EL (cell line): ENCODE data around the gene KLHL11.
A peak's percentile ranks its signal among the peaks of the same experiment; 100 is the strongest.

ENCODE experiments used
- DNase-seq: peaks from one replicate; pipeline ENCODE4 v3.0.0-alpha.2; 2016

The KLHL11 gene, protein sequence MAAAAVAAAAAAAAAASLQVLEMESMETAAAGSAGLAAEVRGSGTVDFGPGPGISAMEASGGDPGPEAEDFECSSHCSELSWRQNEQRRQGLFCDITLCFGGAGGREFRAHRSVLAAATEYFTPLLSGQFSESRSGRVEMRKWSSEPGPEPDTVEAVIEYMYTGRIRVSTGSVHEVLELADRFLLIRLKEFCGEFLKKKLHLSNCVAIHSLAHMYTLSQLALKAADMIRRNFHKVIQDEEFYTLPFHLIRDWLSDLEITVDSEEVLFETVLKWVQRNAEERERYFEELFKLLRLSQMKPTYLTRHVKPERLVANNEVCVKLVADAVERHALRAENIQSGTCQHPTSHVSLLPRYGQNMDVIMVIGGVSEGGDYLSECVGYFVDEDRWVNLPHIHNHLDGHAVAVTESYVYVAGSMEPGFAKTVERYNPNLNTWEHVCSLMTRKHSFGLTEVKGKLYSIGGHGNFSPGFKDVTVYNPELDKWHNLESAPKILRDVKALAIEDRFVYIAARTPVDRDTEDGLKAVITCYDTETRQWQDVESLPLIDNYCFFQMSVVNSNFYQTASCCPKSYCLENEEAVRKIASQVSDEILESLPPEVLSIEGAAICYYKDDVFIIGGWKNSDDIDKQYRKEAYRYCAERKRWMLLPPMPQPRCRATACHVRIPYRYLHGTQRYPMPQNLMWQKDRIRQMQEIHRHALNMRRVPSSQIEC

GRCh38 chr17:41864836-41865595, at the start of gene KLHL11:
TSS of gene KLHL11 (minus strand) at chr17:41865423. CDS start at chr17:41865370, 53 bp downstream.
- DNase-seq = peak; percentile 91

GRCh38 chr17:41915020-41915419, 49.8 kb upstream of the KLHL11 start:
- no peak for DNase-seq

DNA sequence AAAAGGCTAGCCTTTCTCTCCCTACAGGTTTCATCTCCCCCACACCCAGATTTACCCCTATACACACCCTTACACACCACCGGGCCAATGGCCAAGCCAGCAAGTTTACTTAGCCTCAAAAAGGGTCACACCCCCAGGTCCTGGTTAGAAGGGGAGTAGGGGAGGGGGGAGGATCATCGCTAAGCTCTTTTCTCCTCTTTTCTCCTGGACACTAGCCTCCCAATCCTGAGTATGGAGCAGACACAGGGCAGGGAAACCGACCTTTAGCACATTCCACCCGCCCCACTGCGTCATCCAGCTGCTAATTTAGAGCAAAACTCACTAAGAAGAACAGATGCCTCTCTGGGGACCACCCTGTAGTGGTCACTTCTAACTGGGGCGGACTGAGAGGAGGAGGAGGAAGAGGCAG, 49.1 kb upstream of the KLHL11 start:
- no peak for DNase-seq

DNA sequence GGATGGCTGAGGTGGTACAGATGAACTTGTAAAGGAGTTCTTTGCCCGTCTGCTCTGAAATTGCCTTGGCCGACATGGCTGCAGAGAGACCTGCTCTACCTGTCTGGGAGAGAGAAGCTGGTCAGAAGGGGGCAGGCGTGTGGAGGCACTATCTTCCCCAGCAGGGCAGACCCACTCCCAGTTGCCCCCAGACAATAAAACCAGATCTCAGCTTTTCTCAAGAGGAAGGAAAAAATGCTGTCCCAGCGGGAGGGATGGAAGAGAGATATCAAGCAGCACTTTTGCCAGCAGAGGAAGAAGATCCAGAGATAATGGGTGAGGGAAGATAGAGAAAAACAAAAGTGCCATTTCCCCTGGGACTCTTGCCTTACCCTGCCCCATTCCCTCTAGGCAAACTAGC, 48.6 kb upstream of the KLHL11 start:
- DNase-seq = no peak

DNA sequence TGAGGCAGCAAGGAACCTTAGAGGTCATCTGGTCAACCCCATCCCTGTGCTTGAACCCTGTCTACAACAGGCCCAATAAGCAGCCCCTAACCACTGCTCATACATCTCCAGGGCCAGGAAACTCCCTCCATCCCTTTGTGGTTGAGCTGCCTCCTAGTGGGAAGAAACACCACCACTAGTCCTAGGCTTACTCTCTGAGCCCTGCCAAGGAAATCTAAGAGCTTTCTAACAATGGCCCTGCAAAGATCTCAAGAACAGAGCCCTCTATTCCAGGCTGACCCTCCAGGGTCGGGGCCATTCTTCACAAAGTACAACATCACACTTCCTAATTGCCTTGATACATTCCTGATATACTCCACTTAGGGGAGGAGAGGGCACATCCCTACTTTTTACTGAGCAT, 47.7 kb upstream of the KLHL11 start:
- DNase-seq = no peak

- peak; percentile 99 for DNase-seq
These were observed 45.6 kb upstream of the KLHL11 start for GRCh38 chr17:41910701-41911391.

DNA sequence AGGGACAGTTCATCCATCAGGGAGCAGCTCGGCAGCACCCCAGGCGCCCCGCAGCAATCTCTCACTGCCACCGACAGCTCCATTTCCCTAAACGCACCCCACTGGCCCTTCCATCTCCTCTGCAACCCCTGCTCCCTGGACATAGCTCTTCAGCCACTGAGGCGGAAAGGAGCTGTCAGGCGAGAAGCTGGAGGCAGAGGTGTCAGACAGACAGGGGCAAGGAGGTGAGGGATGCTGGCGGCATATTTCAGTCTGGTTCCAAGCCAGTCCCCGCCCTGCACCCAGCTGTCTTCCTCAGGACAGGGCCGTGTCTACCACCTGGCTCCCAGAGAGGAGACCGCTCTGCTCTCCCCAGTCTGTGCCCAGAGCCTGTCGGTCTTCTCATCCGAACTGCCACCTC, 43.9 kb upstream of the KLHL11 start:
- no peak for DNase-seq

DNA sequence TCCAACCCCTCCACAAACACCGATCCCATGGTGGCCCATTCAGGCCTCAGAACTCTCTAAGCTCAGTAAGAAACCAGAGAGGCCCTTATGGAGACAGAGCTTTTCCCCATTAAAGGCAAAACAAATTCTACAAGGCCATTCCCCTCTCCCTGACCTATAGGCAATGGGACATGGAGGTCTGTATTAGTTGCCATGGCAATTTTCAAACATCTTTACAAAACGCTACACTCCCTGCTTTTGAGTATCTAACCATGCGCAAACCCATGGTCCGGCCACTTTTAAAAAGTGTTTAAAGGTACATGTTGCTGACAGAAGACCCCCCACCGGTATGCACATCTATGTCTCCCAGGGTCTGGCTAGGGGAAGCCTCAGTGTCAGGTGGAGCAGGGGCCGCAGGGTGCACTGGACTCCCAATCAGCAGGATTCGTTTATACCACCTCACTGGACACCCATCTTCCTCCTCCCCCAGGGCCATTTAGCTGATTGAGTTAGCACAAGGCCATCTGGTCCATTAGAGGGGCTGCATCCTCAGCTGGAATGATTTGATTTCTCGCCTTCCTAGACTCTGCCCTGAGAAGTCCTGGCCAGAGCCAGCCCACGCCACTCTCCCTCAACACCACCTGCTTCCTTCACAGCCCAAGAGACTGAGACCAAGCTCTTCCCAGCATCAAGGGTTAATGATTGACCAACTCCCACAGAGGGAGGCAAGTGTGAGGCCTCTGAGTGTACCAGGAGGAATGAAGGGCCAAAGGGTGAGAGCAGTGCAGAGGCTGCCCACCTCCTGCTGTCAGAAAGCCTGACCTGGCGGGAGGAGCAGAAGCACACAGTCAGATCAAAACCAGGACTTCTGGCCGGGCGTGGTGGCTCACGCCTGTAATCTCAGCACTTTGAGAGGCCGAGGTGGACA, 42.7 kb upstream of the KLHL11 start:
- peak; percentile 38 for DNase-seq

DNA sequence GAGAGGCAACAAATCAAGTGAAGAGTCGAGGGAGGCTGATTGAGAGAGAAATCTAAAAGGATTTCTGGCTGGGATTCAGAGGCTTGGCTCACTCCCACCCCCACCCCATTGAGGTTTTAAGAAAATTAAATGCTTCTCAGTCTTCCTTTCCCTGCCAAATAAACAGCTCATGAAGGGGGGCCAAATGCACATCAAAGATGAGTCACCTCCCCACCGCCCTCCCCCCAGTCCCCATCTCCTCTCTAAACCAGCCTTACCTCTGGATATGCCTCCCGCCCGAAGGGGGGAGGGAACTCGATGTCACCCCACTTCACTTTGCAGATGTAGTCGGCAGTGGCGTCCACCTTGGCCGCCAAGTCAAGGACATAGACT, 41.9 kb upstream of the KLHL11 start:
- peak; percentile 66 for DNase-seq

GRCh38 chr17:41906465-41907184, 41.4 kb upstream of the KLHL11 start:
- no peak for DNase-seq

DNA sequence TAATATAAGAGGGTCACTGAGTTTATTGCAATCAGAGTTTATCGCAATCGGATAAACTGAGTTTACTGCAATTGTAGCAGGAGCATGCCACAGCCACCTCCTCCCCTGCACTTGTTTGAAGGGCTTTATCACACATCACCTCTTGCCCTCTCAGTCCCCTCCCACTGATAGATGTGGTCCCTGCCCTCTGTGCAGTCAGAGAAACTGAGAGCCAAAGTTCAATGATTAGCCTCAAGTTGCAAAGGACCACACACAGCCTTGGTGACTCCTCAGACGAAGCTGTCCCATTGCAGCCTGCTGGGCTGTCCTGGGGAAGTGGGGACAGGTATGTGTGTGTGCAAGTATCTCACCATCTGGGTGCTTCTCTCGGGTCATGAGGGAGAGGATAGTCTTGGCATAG, 39.9 kb upstream of the KLHL11 start:
- no peak for DNase-seq

DNA sequence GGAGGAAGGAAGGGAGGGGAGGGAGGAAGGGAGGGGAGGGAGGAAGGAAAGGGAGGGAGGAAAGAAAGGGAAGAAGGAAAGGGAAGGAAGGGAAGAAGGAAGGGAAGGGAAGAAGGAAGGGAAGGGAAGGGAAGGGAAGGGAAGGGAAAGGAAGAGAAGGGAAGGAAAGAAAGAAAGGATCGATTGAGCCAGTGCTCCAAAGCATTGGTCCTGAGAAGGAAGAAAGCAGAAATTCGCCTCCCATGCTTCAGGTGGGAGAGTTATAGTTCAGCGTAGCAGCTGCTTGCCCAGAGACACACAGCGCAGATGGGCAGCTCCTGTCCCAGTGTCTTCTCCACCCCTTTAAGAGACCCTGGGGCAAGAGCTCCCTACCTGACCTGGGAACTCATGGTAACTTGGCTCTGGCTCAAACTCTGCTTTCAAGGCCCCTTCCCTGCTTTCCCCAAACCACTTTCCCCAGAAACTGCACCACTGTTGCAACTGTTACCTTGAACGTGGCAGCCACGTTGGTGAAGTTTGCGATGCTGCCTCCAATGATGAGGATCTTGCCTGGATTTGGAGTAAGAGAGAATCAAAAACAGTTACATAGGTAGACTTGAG, 39.1 kb upstream of the KLHL11 start:
- DNase-seq = no peak

DNA sequence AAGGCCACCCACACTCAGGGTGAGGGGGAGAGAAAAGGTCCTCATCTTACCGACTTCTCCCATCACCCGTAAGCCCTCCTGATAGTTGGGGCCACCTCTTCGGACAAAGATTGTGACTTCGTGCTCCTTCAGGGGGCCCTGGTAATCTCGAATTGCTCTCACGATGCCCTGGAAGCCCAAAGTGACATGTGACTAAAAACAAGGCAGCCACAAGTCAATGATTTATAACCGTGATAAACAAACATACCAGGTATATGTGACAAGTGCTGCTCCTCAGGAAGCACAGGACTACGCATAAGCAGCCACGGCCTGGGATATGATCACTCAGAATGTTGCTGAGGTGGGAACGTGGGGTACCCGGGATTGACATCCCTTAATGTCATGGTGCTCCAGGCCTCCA, 36.4 kb upstream of the KLHL11 start:
- DNase-seq = no peak

GRCh38 chr17:41896726-41897125, 31.5 kb upstream of the KLHL11 start:
- DNase-seq = no peak

GRCh38 chr17:41895617-41896016, 30.4 kb upstream of the KLHL11 start:
- DNase-seq = no peak

- peak; percentile 92 for DNase-seq
These were observed 29.6 kb upstream of the KLHL11 start for GRCh38 chr17:41894791-41895331.

GRCh38 chr17:41893384-41893783, 28.2 kb upstream of the KLHL11 start:
- no peak for DNase-seq

- no peak for DNase-seq
These were observed 26.8 kb upstream of the KLHL11 start for GRCh38 chr17:41892021-41892376.

GRCh38 chr17:41891135-41892020, 26.2 kb upstream of the KLHL11 start:
- no peak for DNase-seq
